NCI-H526 treated with DMSO at 0.1 percent for 48 hours (cell line): Measurements from ENCODE around the gene ZNHIT2.
A peak's percentile ranks its signal among the peaks of the same experiment; 100 is the strongest.

ENCODE experiments used
- DNase-seq: peaks from one replicate; lab custom pipeline; 2025; lab: John Stamatoyannopoulos, UW

ZNHIT2 gene

GRCh38 chr11:65134240-65134951, 16.9 kb upstream of the ZNHIT2 start, which contains the start of gene SYVN1:
Gene SYVN1 (minus strand): TSS chr11:65134519. CDS start chr11:65133601, 918 bp downstream.
- DNase-seq: peak; percentile 93

DNA sequence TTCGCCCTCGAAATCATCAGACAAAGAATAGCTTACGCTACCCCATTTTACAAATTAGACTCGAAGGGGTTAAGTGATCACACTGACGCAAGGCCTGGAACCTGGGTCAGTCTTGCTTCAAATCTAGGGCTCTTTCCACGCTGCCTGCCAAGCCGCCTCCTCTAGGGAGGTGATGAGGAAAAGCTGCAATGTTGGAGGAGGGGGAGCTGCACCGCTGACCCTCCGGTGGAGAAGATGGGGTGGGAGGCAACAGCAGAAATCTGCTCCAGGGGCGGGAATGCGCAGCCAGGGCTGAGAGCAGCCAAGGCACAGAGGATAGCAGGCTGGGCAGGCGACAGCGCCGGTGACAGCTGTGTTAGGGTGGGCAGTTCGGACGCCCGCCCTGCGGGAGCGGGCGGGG, 16.2 kb upstream of the ZNHIT2 start:
- DNase-seq: no peak

- DNase-seq: peak; percentile 35
These were observed 15.6 kb upstream of the ZNHIT2 start for GRCh38 chr11:65132988-65133700.

- DNase-seq: no peak
These were observed 14.9 kb upstream of the ZNHIT2 start for GRCh38 chr11:65132238-65132987.

DNA sequence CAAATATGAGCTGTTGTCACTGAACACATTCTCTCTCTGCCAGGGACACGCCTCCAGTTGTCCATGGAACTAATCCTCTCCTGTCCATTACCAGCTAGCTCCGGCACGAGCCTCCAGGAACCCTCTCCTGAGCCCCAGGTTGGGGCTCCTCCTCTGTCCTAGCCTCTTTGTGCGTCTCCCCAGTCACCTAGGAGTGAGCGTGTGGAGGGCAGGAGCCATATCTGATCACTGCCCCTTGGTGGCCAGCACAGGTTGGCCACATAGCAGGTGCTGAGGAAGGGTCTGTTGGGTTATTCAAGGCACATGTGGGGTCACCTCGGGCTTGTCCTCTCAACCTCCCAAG, 14.4 kb upstream of the ZNHIT2 start:
- DNase-seq: no peak

DNA sequence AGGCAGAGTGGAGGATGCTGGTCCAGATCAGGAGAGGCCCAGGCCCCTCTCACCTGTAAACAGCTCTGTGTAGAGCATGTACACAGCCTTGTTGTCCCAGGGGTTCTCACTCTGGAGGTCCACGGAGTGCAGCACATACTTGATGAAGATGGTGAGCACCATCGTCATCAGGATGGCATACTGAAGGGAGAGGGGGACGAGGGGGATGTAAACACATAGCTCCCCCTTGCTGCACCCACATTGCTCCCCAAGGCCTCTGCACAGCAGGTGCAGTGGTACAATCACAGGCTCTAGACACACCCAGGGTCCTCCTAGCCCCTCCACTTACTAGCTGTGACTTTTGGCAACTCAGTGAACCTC, 13.9 kb upstream of the ZNHIT2 start:
- no peak for DNase-seq

DNA sequence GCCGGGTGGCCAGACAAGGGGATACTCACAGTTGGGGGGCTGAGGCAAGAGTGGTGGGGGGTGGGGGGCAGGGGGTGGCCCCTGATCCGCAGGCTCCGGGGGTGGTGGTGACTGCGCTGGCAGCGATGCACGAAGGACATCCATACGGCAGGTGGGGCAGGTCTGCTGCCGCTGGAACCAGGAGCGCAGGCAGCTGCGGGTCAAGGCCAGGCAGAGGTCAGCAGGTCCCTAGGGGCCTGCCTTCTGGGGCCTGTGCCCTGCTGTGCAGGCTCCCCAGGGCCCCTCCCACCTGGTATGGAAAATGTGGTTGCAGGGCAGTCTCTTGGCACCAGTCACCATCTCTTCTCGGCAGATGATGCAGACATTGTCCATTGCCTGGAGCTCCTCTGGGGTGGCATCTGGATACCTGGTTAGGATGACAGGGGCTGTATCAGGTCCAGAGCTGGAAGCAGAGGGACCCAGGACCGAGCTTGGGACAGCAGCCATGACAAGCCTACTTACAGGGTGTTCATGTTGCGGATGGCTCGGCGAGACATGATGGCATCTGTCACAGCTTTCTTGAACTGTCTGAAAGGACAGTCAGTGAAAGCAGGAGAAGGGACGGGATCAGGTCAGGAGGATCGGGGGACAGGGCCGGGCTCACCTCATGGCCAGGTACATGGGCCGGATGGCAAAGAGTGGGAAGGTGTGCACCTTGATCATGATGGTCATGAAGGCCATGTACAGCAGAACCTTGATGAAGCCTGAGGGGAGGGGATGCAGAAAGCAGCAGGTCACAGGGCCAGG, 13.3 kb upstream of the ZNHIT2 start:
- no peak for DNase-seq

DNA sequence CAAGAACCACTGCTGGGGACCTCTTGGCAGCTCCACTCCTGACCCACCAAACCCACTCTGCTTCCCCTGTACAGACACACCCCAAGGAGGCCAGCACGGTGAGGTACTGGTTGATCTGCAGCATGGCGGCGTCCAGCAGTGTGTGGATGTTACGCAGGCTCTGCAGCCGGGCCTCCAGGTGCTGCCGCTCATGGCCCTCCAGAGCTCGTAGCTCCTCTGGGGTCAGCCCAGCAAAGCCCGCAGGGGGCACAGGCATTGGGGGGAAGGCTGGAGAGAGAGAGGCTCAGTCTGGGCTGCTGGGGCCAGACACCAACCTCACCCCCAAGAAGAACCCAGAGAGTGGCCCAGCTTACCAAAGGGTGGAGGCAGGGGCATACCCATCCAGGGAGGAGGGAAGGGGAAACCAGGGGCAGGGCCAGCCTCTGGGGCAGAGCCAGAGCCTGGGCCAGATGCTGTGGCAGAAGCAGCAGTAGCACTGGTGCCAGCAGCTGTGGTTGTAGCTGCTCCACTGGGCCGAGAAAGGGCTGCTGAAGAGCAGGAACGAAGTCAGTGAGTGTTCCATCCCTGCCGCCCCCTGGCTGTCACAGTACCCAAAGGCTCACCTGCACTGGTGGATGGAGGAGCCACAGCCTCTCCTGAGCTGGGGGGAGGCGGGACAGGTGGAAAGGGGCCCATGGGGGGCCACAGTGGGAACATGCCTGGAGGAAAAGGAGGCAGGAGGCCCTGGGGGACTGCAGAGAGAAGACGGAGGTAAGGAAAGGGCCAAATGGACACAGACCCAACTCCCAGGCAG, 12.3 kb upstream of the ZNHIT2 start:
- no peak for DNase-seq

DNA sequence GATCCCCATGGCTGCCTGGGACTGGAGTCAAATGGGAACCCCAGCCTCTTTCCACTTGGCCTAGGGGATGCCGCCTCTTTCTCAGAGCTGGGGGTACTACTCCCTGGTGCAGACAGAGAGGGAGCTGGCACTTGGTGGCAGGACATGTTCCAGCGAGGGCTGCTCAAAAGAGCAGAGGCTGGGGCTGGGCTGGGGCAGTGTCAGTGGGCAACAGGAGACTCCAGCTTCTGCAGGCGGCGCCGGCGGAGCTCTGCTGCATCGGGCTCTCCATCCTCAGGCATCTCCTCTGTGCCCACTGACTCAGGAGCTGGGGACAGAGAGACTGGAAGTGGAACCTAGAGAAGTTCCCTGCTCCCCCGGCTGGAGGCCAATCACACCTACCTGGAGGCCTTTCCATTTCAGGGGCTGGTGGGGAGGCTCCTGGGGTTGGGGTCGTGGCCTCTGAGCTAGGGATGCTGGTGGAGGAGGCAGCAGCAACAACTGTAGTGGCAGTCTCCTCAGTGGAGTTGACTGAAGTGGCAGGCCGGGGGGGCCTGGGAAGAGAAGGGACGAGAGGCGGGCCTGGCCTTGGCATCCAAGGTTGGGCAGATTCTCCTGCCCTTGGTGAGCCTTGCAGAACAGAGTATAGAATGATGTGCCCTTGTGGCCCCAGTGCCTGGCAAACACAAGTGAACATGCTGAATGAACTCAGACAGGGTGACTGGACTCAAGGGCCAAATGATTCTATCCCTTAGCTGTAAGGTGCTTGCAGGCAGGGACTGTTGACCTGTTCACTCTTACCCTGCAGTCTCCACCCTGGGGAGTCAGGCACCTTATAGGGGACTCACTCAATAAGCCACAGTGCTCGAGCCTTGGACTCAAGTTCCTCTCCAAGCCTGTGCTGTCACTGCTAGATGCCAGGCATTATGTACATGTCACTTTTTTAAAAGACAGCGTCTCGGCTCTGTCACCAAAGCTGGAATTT, 11.0 kb upstream of the ZNHIT2 start:
- DNase-seq: no peak

- no peak for DNase-seq
These were observed 10.1 kb upstream of the ZNHIT2 start for GRCh38 chr11:65127473-65128181.

DNA sequence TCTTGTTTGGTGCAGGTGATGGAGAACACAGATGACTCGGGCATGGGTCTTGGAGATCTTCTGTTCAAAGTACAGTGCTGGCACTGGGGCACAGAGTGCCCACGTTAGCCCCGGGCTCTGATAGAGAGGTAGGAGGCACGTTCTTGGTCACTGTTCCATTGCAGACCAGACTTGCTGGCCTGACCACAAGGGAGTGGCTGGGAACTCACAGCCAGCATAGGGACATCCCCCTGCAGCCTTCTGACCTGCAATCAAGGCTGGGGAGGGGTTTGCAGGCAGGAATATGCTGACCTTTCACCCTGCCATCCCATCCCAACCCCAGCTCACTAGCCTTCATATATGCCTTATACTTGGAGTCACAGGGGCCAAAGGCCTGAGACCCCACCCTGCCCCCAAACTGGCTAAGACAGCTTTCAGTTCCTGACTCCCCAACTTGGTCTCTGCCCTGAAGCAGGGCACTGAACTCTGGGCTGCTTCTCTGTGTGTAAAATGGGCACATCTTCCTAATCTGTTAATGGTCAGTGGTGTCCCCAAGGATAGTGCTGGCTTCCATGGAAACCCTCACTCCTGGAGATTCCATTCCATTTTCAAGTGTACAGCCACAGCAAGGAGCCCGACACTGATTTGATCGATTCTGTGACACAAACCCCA, 9.2 kb upstream of the ZNHIT2 start:
- no peak for DNase-seq

- no peak for DNase-seq
These were observed 7.9 kb upstream of the ZNHIT2 start for GRCh38 chr11:65125197-65126056.

DNA sequence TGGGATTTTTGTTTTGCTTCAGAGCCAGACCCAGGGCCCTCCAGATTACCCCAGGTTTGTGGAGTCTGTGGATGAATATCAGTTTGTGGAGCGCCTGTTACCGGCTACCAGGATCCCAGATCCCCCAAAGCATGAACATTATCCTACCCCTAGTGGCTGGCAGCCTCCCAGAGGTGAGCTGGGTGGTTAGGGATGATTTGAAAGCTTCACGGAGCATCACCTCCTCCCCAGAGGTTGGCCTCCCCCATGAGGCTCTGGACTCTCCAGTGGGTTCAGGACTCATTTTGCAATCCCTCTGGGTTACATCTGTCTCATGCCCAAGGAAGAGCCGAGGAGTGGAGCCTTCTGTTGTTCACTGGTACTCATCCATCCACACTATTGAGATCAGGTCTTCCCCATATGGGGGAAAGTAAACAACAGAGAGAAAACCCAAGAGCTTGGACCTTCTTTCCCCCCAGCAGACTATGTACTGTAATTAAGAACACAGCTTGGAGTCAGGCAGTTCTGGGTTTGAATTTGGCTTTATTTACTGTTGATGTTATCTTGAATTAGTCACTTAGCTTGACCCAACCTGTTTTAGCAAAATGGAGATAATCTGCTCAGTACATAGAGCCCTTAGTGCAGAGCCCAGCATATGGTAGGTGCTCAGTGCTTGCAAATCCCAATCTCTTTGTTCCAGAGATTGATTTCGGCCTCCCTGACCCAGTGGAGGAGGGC, 7.1 kb upstream of the ZNHIT2 start:
- DNase-seq: no peak

DNA sequence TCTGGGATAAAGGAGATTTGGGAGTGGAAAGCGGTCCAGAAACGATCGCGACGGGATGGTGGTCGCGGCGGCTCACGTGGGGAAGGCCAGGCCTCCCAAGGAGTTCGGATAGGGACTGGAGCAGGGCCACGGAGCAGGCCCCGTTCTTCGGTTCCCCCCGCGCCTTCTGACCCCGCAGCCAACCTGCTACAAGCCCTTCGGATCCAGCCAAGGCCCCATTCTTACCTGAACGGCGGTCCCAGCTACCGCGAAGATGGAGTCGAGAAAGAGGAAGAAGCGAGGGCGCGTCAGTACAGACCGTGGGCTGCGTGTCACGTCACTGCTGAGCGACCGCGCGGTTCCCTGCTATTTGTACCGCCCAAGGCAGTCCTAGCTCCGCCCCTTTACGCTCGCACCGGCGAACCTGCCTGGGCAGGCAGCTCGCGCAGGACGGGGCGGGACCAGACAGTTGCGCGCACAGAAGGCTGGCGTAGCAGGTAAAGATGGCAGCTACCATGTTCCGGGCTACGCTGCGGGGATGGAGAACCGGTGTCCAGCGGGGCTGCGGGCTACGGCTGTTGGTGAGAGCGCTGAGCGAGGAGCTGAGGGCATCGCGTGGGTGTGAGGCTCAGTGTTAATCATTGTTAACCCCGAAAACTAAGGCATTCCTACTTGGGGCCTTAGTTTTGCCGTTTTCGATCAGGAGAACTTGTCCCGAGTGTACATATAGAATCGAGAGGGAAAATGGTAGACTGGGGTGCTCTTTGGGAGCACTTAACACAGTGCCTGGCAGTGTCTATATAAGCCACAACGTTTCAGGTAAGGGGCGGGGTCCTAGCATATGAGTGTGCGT, 4.6 kb upstream of the ZNHIT2 start, which contains the start of the genes FAU and MRPL49:
Gene FAU (minus strand): TSS at position 270 of the 832 bp plus-strand sequence. CDS start 321 bp downstream, outside the sequence.
Gene MRPL49 (plus strand): TSS at position 457 of the 832 bp plus-strand sequence. CDS start 26 bp downstream, at position 483.
- peak; percentile 98 for DNase-seq

- no peak for DNase-seq
These were observed 4.0 kb upstream of the ZNHIT2 start for GRCh38 chr11:65121447-65121864.

DNA sequence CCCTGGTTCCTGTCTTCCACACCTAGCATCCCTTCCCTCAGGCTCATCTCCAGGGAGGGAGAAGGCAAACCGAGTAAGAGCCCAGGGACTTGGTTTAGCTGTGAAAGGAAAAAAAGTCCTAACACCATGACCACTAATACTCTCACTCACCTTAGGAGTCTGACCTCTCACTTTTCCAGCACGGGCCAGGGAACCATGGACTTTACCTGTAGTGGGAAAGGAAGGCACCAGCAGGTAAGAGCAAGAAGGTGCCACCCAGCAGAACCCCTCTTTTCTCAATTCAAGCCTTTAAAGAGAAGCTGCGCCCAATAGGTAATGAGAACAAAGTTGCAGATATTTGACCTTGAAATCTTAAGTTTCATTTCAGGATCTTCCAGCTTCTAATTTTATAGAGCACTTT, 3.3 kb upstream of the ZNHIT2 start:
- DNase-seq: no peak
